ENCODE measurements around the gene KLHDC4. TPM values are rescaled to one million over a fixed set of nuclear protein-coding genes. Genes with fewer than 3 reads are reported as not detected.
"Not testable (repeated sequence)": the region's sequence is repeated elsewhere in the genome, so short reads cannot be mapped to it uniquely, and the experiment has no call there.

KLHDC4 gene
- total and polyA plus RNA-seq, 11 donors, result 6.8 to 20.5 (median 14.3) TPM

GRCh38 chr16:87684106-87684677, 81.6 kb downstream of the KLHDC4 start:
- no peak overlapping the region for H3K27ac ChIP-seq
- no peaks in the 10 kb centered on the region for H3K9me3 ChIP-seq
- H3K4me3 ChIP-seq, result no peak overlapping the region
- intact Hi-C loops (cut with DNase I), result no loop called here
- H3K27me3 ChIP-seq, result peaks cover 0 to 53% (median 5%) of the 10 kb centered on the region in 9 donors
- 78 to 85% (median 79%) methylated on average over 10 to 24 of the region's 24 CpGs for WGBS, 4 donors
- H3K36me3 ChIP-seq, result no peaks in the 10 kb centered on the region
- TF ChIP-seq, protein P1, sequence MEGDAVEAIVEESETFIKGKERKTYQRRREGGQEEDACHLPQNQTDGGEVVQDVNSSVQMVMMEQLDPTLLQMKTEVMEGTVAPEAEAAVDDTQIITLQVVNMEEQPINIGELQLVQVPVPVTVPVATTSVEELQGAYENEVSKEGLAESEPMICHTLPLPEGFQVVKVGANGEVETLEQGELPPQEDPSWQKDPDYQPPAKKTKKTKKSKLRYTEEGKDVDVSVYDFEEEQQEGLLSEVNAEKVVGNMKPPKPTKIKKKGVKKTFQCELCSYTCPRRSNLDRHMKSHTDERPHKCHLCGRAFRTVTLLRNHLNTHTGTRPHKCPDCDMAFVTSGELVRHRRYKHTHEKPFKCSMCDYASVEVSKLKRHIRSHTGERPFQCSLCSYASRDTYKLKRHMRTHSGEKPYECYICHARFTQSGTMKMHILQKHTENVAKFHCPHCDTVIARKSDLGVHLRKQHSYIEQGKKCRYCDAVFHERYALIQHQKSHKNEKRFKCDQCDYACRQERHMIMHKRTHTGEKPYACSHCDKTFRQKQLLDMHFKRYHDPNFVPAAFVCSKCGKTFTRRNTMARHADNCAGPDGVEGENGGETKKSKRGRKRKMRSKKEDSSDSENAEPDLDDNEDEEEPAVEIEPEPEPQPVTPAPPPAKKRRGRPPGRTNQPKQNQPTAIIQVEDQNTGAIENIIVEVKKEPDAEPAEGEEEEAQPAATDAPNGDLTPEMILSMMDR (IDR thresholded peaks at IDR 0.05), result no peak
- no peak for TF ChIP-seq POLR2A (IDR thresholded peaks at IDR 0.05)
- H3K4me1 ChIP-seq, result no peaks in the 10 kb centered on the region
- no peak for DNase-seq
- no peak for ATAC-seq

GRCh38 chr16:87682852-87683399, 82.9 kb downstream of the KLHDC4 start:
- Histone ChIP-seq H3K9me3 (no peaks in the 10 kb centered on the region), H3K27me3 (peaks cover 0 to 47% (median 3%) of the 10 kb centered on the region in 9 donors)

DNA sequence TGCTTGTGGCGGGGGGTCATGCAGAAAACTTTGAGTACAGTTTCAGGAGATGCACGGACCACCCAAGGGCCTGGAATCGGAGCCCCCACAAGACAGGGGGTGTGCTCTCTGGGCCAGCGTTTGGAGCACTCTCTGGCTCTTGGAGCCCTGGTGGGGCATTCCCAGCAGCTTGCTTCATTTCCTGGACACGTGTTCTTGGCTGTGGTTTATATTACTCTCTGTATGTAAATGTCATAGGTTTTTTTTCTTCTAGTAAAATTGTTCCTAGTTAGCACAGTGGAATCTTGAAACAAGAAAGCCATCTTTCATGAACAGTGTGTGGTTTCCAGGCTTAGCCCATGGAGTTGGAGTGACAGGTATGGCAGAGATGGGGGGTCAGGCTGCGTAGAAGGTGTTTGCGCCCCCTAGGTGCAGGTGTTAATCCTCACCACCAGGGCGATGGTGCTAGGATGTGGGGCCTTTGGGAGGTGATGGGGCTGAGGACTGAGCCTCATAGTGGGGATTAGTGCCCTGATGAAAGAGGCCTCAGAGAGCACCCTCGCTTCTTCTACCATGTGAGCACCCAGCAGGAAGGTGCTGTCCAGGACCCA, 83.7 kb downstream of the KLHDC4 start:
- TF ChIP-seq, protein P1 (IDR thresholded peaks at IDR 0.05), result peak in 1 of 12 donors; percentile 10
- no peak for TF ChIP-seq POLR2A (IDR thresholded peaks at IDR 0.05)
- H3K4me1 ChIP-seq, result no peaks in the 10 kb centered on the region
- H3K9me3 ChIP-seq, result no peaks in the 10 kb centered on the region
- WGBS, 4 donors, result 44 to 49% (median 47%) methylated on average over 9 of the region's 9 CpGs
- intact Hi-C loops (cut with DNase I), result no loop called here
- DNase-seq (no peak), ATAC-seq (no peak)
- H3K4me3 ChIP-seq, result no peak overlapping the region
- no peak overlapping the region for H3K27ac ChIP-seq
- no peaks in the 10 kb centered on the region for H3K36me3 ChIP-seq
- H3K27me3 ChIP-seq, result peaks cover 0 to 39% (median 3%) of the 10 kb centered on the region in 9 donors

More at GRCh38 chr16:87682852-87683399, 82.9 kb downstream of the KLHDC4 start:
- H3K4me1 ChIP-seq, result no peaks in the 10 kb centered on the region
- H3K36me3 ChIP-seq, result no peaks in the 10 kb centered on the region
- 85 to 95% (median 88%) methylated on average over 11 to 18 of the region's 18 CpGs for WGBS, 4 donors
- ATAC-seq (no peak), DNase-seq (no peak)
- no peak overlapping the region for H3K4me3 ChIP-seq
- no peak overlapping the region for H3K27ac ChIP-seq
- intact Hi-C loops (cut with DNase I), result no loop called here
- TF ChIP-seq, protein P1 (IDR thresholded peaks at IDR 0.05), result no peak
- no peak for TF ChIP-seq POLR2A (IDR thresholded peaks at IDR 0.05)

DNA sequence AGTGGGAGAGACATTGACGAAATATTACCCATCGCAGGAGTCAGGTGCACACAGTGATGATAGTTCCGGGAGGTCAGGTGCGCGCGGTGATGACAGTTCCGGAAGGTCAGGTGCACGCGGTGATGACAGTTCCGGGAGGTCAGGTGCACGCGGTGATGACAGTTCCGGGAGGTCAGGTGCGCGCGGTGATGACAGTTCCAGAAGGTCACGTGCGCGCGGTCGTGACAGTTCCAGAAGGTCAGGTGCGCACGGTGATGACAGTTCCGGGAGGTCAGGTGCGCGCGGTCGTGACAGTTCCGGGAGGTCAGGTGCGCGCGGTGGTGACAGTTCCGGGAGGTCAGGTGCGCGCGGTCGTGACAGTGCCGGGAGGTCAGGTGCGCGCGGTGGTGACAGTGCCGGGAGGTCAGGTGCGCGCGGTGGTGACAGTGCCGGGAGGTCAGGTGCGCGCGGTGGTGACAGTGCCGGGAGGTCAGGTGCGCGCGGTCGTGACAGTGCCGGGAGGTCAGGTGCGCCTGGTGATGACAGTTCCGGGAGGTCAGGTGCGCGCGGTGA, 84.7 kb downstream of the KLHDC4 start:
- WGBS, 4 donors, result 92 to 94% (median 93%) methylated on average over 60 of the region's 60 CpGs
- H3K27me3 ChIP-seq, result peaks cover 0 to 37% (median 3%) of the 10 kb centered on the region in 9 donors
- intact Hi-C loops (cut with DNase I); H3K9me3 ChIP-seq; H3K4me1 ChIP-seq; ATAC-seq; H3K36me3 ChIP-seq; DNase-seq; H3K27ac ChIP-seq; H3K4me3 ChIP-seq: not testable (repeated sequence)
